SK-N-SH treated with all-trans-retinoic acid at 6 μM for 48 hours (cell line): ENCODE results near the gene COX6A2.

Source experiments
- ARNTL ChIP-seq: fragments of 450-650 bp; formaldehyde crosslinking; IDR thresholded peaks from 2 replicates; pipeline ENCODE4 v1.5.0; 2020; ENCODE audit warnings: low read depth, mild to moderate bottlenecking, moderate library complexity, borderline replicate concordance
- POU6F1 ChIP-seq: fragments of 250-450 bp; sonication (Bioruptor Pico); IDR thresholded peaks from 2 replicates; pipeline ENCODE4 v1.8.0; 2021; ENCODE audit warnings: low read depth, mild to moderate bottlenecking, moderate library complexity, borderline replicate concordance
- PPARA ChIP-seq: fragments of 250-450 bp; sonication (Bioruptor Pico); IDR thresholded peaks from 2 replicates; pipeline ENCODE4 v1.5.0; 2020; ENCODE audit warnings: mild to moderate bottlenecking, borderline replicate concordance
- ZNF70 ChIP-seq: fragments of 450-650 bp; formaldehyde crosslinking; IDR thresholded peaks from 2 replicates; pipeline ENCODE4 v1.5.0; 2020; ENCODE audit warnings: mild to moderate bottlenecking, moderate library complexity

DNA sequence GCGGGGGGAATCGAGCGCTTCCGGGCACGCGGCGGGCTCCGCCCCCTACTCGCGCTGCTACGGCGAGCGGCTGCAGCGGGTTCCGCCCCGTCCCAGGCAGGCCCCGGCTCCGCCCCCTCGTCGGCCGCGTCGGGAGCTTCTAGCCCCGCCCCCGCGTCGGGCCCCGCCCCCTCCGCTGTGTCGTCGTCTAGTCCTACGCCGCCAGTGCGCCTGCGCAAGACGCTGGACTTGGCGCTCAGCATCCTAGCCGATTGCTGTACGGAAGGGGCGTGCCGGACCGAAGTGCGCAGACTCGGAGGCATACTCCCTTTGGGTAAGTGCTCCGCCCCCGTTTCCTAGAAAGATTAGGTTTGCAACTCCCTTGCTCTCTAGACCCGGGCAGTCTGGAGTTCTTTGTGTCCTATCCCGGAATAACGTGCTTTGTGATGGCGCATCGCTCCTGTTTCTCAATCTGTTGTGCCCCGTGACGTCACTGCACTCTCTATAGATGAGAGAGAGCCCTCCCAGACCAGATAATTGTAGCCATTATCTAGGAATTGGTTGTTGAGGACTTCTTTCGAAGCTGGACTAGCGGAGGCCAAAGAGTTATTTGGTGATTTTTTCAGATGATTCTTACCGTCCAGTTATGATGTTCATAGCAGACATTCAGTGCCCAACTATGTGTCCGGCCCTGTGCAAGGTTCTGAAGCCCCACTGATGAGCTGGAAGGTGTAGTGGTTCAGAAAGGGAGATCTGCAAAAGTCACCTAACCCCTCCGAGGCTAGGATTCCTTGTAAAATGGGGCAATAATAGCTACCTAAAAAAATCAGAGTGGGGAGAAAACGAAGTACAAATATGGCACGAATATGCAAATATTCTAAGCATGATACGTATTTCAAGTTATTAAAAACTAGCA, 31.8 kb upstream of the COX6A2 start:
- TF ChIP-seq PPARA (CRISPR knock-in tag) = no peak
- no peak for TF ChIP-seq ARNTL (CRISPR knock-in tag)
- no peak for TF ChIP-seq ZNF70 (CRISPR knock-in tag)
- no peak for TF ChIP-seq POU6F1 (CRISPR knock-in tag)
